OCI-M2 (cell line): ENCODE results near the gene FSIP1.

Source experiments
- DNase-seq: peaks from one replicate; lab custom pipeline; 2025; ENCODE audit not compliant: unreplicated experiment; lab: John Stamatoyannopoulos, UW

FSIP1 gene

DNA sequence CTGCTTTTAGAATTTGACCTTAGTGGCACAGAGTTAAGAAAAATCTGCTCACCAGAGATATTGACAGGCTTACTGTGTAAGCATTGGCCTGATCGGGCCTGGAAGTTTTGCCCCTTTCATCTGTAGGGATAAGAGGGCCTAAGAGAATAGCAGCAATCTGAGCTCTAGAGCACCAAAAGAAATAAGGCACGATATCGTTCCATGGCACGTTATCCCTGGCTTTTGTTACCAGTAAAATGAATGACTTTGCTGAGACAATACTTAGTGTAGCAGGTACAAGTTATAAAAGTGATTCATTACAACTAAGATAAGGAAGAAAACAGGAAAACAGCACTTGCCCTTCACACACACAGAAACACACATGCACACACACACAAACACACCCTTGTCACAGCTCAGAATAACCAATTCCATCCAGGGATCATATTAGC is 196.8 kb downstream of the FSIP1 start:
- no peak for DNase-seq

DNA sequence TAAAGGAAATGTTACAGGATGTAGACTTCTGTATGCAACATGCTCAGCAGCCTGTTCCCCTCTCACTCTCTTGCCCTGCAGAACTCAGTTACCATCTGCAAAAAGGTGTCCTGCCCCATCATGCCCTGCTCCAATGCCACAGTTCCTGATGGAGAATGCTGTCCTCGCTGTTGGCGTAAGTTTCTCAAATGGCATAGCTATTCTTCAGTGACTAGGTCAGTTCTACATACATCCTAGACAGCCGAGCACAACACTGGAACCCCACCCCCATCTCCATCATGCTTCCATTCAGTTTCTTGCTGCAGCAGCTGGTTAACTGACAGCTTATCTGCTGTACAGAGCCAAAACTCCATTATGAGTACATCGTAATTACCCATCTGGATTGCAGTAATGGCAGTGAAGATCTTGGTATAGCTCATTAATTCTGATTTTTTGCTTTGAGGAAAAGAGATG is 197.2 kb downstream of the FSIP1 start:
- no peak for DNase-seq

DNA sequence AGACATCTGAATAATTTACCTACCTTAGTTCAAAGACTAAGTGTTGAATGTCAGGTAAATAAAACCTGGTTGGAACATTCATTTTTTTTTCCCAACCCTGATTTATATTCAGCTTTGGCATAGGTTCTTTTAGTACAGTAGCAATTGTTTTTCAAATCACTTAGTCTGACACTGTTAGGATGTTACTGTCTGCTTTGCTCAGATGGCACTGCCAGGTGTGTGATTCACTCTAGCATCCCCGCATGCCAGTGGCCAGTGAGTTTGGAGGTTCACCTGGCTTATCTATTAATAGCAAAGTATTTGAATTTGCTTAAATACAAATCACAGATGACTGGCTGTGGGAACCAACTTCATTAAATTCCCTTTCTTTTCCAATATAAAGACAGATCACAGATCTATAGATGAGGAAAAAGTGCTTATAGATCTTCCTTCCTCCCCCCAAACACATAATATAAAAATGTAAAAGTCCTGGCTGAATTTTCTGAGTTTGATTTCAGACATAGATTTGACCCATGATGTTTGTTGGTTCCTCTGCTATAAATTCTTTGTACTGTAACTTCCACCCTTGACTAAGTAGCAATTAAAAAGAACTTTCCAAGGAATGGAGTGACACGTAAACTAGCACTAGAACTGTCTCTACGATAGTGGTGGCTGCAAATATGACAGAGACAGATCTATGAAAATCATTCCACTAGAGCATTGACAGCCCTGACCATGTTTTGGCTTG is 197.8 kb downstream of the FSIP1 start:
- no peak for DNase-seq

DNA sequence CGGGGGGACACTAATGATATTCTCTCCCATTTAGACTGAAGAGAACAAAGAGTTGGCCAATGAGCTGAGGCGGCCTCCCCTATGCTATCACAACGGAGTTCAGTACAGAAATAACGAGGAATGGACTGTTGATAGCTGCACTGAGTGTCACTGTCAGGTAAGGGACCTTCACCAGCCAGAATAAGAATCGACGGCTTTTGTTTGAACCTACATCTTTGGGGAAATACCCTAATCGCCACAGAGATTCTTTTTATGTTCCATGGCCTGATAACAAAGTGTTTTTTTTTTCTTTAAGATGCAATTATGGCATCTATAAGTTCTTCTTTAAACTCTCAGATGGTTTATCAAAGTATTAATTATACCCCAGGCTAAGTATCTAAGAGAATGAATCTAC is 198.4 kb downstream of the FSIP1 start:
- no peak for DNase-seq

DNA sequence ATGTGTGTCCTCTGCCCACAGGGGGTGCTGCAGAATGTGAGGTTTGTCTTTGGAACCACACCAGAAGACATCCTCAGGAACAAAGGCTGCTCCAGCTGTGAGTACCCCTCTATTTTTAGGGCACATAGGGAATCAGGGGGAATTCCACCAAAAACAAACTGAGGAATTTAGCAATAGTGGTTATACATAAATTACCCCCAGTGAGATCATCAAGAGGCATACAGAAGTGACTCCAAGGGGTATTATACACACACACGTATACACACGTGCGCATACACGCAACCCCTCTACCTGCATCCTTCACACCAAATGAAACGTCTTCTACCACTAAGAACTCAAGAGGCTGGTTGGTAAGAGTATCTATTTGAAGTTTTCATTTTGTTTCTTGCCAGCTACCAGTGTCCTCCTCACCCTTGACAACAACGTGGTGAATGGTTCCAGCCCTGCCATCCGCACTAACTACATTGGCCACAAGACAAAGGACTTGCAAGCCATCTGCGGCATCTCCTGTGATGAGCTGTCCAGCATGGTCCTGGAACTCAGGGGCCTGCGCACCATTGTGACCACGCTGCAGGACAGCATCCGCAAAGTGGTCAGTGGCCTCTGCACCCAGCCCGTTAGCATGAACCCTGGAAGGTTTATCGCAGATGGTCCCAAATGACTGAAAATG is 198.9 kb downstream of the FSIP1 start:
- no peak for DNase-seq

DNA sequence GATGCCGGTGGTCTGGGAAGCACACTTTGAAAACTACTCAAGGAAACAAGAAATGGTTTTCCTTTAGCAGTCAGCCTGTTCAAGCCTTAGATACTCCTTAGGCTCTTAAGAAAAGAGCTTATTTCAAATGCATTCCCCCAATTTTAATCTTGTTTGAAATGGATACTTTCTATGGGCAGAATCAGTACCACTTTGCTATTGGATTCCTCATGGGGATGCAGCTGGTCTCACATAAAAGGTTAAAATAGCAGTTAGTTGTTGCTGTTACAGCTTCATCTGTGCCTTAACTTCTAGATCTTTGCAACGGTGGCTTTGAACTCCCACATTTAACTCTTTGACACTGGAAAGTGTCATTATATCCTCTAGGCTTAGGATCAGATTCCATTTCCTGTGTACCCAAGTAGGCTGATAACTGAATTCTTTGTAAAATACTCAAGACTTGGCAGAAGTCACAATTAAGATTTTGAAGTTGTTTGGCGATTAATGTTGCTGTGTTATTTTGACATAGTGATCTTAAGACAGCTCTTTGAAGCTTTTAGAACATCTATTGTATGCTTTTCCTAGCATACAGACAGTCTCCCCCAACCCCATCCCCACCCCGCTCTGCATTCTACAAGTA is 199.6 kb downstream of the FSIP1 start:
- DNase-seq: no peak

DNA sequence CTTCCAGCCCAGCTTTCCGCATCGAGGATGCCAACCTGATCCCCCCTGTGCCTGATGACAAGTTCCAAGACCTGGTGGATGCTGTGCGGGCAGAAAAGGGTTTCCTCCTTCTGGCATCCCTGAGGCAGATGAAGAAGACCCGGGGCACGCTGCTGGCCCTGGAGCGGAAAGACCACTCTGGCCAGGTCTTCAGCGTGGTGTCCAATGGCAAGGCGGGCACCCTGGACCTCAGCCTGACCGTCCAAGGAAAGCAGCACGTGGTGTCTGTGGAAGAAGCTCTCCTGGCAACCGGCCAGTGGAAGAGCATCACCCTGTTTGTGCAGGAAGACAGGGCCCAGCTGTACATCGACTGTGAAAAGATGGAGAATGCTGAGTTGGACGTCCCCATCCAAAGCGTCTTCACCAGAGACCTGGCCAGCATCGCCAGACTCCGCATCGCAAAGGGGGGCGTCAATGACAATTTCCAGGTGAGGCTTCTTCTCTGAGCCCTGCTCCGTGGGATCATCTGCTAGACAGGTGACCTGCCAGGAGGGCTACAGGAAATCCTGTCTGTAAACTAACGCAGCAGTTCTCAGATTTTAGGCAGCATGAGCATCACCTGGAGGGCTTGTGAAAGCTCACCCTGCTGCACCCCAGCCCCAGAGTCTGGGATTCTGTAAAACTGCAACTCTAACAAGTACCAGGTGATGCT is 200.2 kb downstream of the FSIP1 start:
- DNase-seq: no peak

DNA sequence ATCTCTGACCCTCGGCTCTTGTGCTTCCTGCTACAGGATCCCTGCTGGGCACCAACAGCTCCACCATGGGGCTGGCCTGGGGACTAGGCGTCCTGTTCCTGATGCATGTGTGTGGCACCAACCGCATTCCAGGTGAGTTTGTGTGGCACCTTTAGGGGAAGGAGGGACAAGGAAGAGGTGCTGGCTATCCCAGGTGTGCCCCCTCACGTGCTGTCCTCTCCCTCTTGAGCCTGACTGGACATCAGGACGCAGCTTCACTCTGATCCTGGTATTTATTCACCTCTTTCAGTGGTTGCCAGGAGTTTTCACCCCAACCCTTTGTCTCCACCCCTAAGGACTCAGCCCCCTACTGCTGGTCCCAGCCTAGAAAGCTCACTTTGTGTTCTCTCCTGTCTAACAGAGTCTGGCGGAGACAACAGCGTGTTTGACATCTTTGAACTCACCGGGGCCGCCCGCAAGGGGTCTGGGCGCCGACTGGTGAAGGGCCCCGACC is 200.8 kb downstream of the FSIP1 start:
- no peak for DNase-seq

DNA sequence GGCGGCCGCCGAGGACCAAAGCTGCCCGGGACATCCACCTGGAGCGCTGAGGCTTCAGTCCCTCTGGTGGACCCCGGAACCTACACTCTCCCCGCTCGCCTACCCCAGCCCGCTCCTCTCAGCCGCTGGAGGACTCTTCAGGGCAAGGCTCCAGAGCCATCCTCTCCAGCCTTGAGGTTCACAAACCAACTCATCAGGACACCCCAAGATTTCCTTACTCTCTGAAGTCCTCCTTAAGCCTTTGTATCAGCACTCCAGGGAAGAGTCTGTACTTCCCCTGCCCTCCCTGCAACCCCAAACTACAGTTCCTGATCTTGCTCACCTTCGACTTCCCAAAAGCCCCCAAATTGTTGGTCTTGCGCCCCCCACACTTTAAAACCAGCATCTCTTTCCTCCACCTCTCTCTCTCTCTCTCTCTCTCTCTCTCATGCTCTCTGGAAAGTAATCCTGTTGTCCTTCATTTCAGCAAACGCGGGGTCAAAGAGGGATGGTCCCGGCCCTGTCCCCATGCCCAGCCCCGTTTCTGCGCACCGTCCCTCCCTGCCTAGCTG is 201.3 kb downstream of the FSIP1 start:
- no peak for DNase-seq

DNA sequence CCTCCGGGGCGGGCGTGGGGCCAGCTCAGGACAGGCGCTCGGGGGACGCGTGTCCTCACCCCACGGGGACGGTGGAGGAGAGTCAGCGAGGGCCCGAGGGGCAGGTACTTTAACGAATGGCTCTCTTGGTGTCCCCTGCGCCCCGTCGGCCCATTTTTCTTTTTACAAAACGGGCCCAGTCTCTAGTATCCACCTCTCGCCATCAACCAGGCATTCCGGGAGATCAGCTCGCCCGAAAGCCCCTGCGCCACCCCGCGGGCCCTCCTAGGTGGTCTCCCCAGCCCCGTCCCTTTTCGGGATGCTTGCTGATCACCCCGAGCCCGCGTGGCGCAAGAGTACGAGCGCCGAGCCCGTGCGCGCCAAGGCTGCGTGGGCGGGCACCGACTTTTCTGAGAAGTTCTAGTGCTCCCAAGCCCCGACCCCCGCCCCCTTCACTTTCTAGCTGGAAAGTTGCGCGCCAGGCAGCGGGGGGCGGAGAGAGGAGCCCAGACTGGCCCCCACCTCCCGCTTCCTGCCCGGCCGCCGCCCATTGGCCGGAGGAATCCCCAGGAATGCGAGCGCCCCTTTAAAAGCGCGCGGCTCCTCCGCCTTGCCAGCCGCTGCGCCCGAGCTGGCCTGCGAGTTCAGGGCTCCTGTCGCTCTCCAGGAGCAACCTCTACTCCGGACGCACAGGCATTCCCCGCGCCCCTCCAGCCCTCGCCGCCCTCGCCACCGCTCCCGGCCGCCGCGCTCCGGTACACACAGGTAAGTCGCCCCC is 202.0 kb downstream of the FSIP1 start, which contains the start of gene THBS1:
Gene THBS1 (plus strand): TSS at position 595 of the 757 bp plus-strand sequence. CDS start 779 bp downstream, outside the sequence.
- no peak for DNase-seq

DNA sequence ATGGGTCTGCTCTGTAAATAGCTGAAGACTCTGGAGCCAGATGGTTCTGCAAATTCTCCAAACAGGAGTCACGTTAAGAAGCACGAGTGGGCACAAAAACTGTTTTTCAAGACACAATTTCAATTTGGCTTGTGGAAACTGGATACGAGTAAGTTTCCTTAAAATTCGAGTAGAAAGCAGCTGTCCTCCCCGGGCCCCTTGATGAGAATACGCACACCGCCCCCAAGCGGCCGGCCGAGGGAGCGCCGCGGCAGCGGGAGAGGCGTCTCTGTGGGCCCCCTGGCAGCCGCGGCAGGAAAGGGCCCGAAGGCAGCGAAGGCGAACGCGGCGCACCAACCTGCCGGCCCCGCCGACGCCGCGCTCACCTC is 202.5 kb downstream of the FSIP1 start:
- no peak for DNase-seq

DNA sequence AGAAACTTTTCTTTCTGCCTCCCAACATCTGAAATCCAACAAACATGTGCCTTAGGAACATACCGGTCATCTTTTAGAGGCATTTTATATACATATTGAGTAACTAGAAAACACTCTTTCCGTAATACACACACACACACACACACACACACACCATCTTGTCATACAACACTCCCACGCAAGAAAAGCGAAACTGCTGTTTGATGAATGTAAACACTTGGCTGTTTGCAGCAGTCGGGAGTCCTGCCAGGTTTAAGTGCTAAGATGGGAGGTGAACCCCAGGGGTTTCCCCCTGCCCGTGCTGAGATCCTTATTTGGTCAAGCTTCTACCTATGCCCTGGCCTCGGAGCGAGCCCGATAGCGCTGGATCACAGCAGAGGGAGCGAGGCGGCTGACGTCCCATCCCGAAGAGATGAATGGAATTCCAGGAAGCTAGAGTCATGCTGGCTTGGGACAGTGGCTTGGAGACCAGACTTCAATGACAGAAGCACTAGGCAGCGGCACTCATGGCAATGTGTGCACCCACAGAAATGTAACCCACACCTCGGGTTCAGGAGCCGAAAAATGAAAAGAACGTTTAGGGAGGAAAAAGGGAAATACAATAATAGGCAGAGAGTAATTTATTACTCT is 203.0 kb downstream of the FSIP1 start:
- no peak for DNase-seq

DNA sequence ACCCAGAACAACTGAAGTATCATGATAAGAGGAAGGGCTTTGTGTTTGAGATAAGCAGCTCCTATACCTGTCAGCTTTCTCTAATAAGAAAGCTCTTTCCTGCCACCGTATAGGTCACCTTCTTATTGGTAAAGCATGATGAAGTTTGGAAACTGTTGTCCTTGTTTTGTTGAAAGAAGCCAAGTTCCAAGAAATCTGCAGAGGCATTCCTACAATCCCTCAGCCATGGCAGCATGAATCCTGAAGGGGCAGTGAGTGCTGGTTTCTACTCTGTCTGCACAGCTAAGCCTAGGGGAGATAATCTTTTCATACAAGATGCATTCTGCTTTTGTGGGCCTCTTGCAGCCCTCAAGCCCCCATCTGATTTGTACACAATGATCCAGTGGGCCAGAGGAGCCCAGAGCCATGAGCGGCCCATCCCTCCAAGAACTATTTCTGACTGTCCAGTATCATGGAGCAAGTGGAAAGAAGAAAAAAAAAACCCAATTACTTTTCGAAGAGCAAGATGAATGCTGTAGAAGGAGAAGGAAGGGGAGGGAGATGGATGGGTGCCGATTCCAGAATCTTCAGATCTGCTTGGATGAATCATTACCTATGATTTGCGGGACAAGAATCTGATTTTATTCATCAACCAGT is 203.7 kb downstream of the FSIP1 start:
- no peak for DNase-seq

DNA sequence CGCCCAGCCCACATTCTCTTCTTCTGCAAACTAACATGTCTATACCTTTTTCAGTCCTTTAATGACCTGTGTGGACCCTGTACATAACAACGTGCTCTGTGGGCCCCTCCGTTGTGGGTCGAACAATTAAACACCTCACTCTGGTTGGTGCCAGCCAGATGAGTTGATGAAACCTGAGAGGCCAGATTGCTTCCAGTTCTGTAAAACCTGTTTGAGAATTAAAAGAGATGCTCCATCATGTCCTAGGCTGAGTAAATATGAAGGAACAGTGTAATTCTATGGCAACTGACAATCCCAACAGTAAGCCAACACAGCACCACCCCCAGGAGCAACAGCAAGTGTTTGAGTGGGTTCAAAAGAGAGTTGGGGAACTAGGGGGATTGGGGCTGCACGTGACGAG is 207.5 kb downstream of the FSIP1 start:
- no peak for DNase-seq

DNA sequence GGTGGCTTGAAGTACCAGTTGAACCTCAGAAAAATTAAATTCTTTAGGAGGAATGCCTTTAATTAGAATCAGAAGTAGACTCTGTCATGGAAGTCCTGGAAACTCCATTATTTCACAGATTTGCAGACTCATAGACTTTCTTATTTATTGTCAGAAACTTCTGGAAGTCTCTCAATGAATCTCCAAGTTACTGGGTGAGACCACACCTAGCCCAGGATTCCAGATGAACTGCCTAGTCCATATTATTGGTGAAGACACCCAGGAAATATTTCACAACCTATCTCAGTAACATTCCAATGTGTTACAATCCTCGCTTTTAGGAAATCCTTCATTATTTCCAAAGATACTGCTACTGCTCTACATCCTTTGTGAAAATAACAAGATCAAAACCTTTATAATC is 208.2 kb downstream of the FSIP1 start:
- DNase-seq: no peak

DNA sequence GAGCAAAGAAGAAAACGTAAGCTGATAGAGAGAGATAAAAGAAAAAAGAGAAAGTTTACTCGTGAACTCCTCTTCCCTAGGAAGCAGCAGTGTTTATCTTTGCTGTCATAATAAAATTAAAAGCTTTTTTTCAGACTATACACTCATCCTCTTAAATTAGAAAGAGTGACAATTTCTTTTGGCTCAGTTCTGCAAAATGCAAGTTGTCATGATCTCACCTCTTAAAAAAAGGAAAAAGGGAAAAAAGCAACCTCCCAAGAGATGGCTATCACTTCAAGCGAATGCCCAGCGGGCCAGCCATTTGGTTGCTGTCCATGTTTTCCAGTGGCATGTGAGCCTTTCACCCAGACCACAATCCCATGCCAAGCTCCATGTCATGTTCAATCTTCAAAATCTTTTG is 208.8 kb downstream of the FSIP1 start:
- DNase-seq: no peak

DNA sequence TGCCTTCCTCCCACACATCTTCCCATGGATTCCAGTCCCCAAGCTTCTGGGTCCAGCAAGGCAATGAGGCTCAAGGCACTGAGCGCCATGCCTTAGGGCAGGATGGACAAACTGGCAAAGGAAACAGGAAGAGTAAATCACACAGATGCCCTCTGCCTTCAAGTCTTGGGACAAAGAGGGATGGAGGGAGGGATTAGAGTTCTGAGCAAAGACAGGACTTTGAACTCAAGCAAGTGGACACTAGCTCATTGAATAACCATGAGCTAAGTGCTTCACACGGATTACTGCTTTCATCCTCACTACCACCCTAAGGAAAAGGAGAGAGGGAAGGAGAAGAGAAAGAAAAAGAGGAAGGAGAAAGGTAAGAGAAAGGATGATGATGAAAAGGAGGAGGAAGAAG is 209.4 kb downstream of the FSIP1 start:
- DNase-seq: no peak

DNA sequence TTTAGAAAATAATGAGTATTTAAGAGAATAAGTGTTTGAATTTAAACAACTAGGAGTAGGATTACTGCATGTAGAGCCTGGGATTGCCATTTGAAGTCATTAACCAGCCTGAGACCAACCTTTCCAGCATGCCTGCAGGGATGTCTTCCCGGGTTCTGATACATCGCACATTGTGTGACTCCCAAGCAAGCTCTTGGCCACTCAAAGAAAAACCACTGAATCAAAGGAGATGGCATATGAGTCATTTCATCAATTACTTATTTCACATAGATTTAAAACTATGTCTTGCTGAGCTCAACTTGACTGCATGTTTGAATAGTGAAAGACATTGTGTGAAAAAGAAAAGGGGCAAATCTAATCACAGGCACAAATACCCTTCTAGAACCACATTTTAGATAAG is 216.8 kb downstream of the FSIP1 start:
- DNase-seq: no peak

DNA sequence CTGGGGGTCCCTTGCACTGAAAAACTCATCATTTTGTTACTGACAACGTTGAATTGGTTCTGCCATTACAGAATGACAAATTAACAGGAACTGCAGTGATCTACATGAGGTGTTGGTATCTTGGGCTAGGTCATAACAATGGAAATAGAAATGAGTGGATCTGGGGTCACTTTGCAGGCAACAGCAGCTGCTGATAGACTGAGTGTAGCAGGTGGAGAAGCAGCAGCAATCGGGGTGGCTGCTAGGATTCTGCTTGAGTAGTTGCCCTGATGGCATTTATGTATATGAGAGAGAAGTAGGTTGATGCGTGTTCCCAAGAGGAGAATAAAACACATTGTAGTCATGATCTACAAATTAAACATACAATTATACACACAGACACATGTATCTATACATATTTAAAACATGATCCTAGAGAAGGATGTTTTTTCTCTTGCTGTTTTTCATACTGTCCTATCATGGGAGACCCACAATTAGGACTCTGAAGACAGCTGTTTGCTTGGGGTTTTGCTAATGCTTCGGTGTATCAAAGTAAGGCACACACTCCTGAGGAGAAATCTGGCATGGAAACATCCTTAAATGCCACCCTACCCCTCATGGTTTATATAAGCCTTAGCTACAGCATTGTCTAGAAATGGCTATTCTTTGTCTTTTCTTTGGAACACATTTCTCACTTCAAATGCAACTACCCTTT is 217.5 kb downstream of the FSIP1 start:
- DNase-seq: no peak
